ENCODE data around the gene PXDC1.
"Not testable (repeated sequence)": the region's sequence is repeated elsewhere in the genome, so short reads cannot be mapped to it uniquely, and the experiment has no call there.

Gene PXDC1

GRCh38 chr6:3782876-3783832, 31.6 kb upstream of the PXDC1 start:
- no peak for DNase-seq (ENCODE audit: low read depth)

- no peak for DNase-seq (ENCODE audit: low read depth)
Observed at GRCh38 chr6:3781504-3781903, 30.0 kb upstream of the PXDC1 start.

GRCh38 chr6:3779574-3779849, 28.0 kb upstream of the PXDC1 start:
- DNase-seq (ENCODE audit: low read depth) = no peak

GRCh38 chr6:3778701-3779573, 27.4 kb upstream of the PXDC1 start:
- no peak for DNase-seq (ENCODE audit: low read depth)

GRCh38 chr6:3777730-3778461, 26.4 kb upstream of the PXDC1 start:
- DNase-seq (ENCODE audit: low read depth) = no peak

GRCh38 chr6:3776881-3777507, 25.5 kb upstream of the PXDC1 start:
- DNase-seq (ENCODE audit: low read depth) = no peak

- DNase-seq (ENCODE audit: low read depth) = no peak
Observed at GRCh38 chr6:3775847-3776246, 24.3 kb upstream of the PXDC1 start.

- no peak for DNase-seq (ENCODE audit: low read depth)
Observed at GRCh38 chr6:3775386-3775785, 23.9 kb upstream of the PXDC1 start.

- no peak for DNase-seq (ENCODE audit: low read depth)
Observed at GRCh38 chr6:3773678-3774298, 22.3 kb upstream of the PXDC1 start.

GRCh38 chr6:3772127-3772999, 20.9 kb upstream of the PXDC1 start:
- not testable (repeated sequence) for DNase-seq (ENCODE audit: low read depth)

- DNase-seq (ENCODE audit: low read depth) = no peak
Observed at GRCh38 chr6:3771407-3772011, 20.0 kb upstream of the PXDC1 start.

- DNase-seq (ENCODE audit: low read depth) = no peak
Observed at GRCh38 chr6:3770023-3770720, 18.7 kb upstream of the PXDC1 start.

- DNase-seq (ENCODE audit: low read depth) = no peak
Observed at GRCh38 chr6:3769610-3770009, 18.1 kb upstream of the PXDC1 start.

- DNase-seq (ENCODE audit: low read depth) = no peak
Observed at GRCh38 chr6:3768502-3768901, 17.0 kb upstream of the PXDC1 start.

GRCh38 chr6:3767483-3767882, 16.0 kb upstream of the PXDC1 start:
- DNase-seq (ENCODE audit: low read depth) = not testable (repeated sequence)

- DNase-seq (ENCODE audit: low read depth) = no peak
Observed at GRCh38 chr6:3766214-3766613, 14.7 kb upstream of the PXDC1 start.

- no peak for DNase-seq (ENCODE audit: low read depth)
Observed at GRCh38 chr6:3765415-3765814, 13.9 kb upstream of the PXDC1 start.

GRCh38 chr6:3764516-3765335, 13.2 kb upstream of the PXDC1 start:
- no peak for DNase-seq (ENCODE audit: low read depth)

- no peak for DNase-seq (ENCODE audit: low read depth)
Observed at GRCh38 chr6:3762852-3763251, 11.3 kb upstream of the PXDC1 start.

Measured in stimulated activated CD8-positive, alpha-beta memory T cell treated with anti-CD3 and anti-CD28 coated beads, Interleukin-7, amount 100 ng/mL, for 24 hours (primary cell).